ENCODE measurements around the gene ATG2A. TPM values are rescaled to one million over a fixed set of nuclear protein-coding genes. Genes with fewer than 3 reads are reported as not detected.

ATG2A gene
- total and polyA plus RNA-seq, 8 donors, result 12.2 to 77.6 (median 26.6) TPM

DNA sequence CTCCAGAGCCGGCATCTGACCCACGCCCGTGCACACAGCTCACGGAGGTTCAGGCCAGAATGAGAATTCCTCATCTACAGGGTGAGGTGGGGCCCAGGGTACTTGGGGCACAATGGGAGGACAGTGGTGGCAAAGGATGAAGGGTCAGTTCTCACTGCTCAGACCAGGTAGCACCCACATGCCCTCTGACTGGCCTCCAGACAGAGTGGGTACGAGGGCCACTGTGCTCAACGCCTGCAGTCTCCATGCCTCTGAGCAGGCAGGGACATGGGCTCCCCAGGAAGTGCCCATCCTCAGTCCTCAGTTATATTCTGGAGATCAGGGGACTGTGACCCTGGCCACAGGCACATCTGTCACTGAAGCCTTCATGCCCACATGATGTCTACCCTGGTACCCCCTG is 59.5 kb downstream of the ATG2A start:
- DNase-seq, result no peak
- H3K9me3 ChIP-seq, result no peaks in the 10 kb centered on the region
- peaks cover 41 to 56% (median 50%) of the 10 kb centered on the region in 4 donors for H3K36me3 ChIP-seq
- WGBS, 5 donors, result 84 to 97% (median 94%) methylated on average over 6 of the region's 6 CpGs
- H3K4me1 ChIP-seq, result peaks cover 77 to 98% (median 82%) of the 10 kb centered on the region in 4 donors
- peak overlapping the region in 4 of 5 donors; percentile 90 to 94 (median 92) for H3K27ac ChIP-seq
- H3K27me3 ChIP-seq, result no peaks in the 10 kb centered on the region
- TF ChIP-seq CTCF (IDR thresholded peaks at IDR 0.05) (no peak), EP300 (IDR thresholded peaks at IDR 0.05) (no peak), POLR2A (IDR thresholded peaks at IDR 0.05) (no peak), POLR2AphosphoS5 (IDR thresholded peaks at IDR 0.05) (no peak)
- H3K4me3 ChIP-seq, result no peak overlapping the region
- intact Hi-C loops (cut with DNase I; ENCODE audit: low total_unique reads), result no loop called here

- H3K4me3 ChIP-seq, result peak overlapping the region in 1 of 4 donors; percentile 19
- no peak for TF ChIP-seq CTCF (IDR thresholded peaks at IDR 0.05)
- no peak for TF ChIP-seq POLR2A (IDR thresholded peaks at IDR 0.05)
- no peak for TF ChIP-seq EP300 (IDR thresholded peaks at IDR 0.05)
- peak; percentile 27 to 88 (median 81) for TF ChIP-seq POLR2AphosphoS5 (IDR thresholded peaks at IDR 0.05)
These were observed 60.4 kb downstream of the ATG2A start for GRCh38 chr11:64856382-64857227.

DNA sequence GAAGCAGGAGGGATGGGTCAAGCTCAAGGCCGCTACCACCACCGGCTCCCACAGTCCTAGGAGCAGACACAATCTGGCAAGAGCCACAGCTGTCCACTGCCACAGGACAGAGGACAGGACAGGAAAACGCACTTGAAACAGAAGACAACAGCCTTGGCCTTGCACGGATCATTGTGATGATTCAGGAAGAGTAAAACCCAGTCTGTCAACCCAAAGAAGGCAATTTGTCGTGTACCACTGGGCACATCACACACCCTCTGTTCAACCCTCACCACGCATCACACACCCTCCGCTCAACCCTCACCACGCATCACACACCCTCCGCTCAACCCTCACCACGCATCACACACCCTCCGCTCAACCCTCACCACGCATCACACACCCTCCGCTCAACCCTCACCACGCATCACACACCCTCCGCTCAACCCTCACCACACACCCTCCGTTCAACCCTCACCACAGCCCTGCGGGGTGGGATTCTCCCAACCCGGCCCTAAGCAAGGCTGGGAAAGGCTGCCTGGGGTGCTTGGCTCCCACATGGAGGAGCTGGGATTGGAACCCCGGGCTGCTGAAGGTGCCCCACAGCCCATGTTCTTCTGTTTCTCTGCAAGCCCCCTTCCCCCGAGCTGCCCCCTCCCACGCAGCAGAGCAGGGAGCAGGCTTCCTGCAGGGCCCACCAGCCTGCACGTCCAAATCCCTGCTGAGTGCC is 61.3 kb downstream of the ATG2A start:
- Histone ChIP-seq H3K27ac (peak overlapping the region; percentile 90 to 94 (median 92)), H3K4me3 (peak overlapping the region in 1 of 4 donors; percentile 19), H3K27me3 (no peaks in the 10 kb centered on the region), H3K36me3 (peaks cover 41 to 58% (median 51%) of the 10 kb centered on the region in 4 donors), H3K9me3 (no peaks in the 10 kb centered on the region), H3K4me1 (peaks cover 84 to 99% (median 92%) of the 10 kb centered on the region in 4 donors)
- intact Hi-C loops (cut with DNase I; ENCODE audit: low total_unique reads), result no loop called here
- no peak for DNase-seq
- WGBS, 5 donors, result 76 to 94% (median 82%) methylated on average over 11 to 20 of the region's 22 CpGs
- TF ChIP-seq EP300 (IDR thresholded peaks at IDR 0.05), result no peak
- TF ChIP-seq CTCF (IDR thresholded peaks at IDR 0.05), result no peak
- no peak for TF ChIP-seq POLR2AphosphoS5 (IDR thresholded peaks at IDR 0.05)
- no peak for TF ChIP-seq POLR2A (IDR thresholded peaks at IDR 0.05)

More at GRCh38 chr11:64856382-64857227, 60.4 kb downstream of the ATG2A start:
- Histone ChIP-seq H3K27ac (peak overlapping the region; percentile 90 to 94 (median 92)), H3K9me3 (no peaks in the 10 kb centered on the region), H3K27me3 (no peaks in the 10 kb centered on the region), H3K36me3 (peaks cover 41 to 58% (median 51%) of the 10 kb centered on the region in 4 donors), H3K4me1 (peaks cover 77 to 98% (median 84%) of the 10 kb centered on the region in 4 donors)
- WGBS, 5 donors, result 49 to 70% (median 59%) methylated on average over 13 to 20 of the region's 20 CpGs
- peak; percentile 77 to 82 for DNase-seq
- intact Hi-C loops (cut with DNase I; ENCODE audit: low total_unique reads), result no loop called here

All from stomach (tissue), 9 donors.